NT2/D1 (cell line): ENCODE results near the gene MANEA.

Experiments
- YY1 ChIP-seq: IDR thresholded peaks from 2 replicates; pipeline ENCODE4 v1.6.1; 2011; ENCODE audit not compliant: insufficient read length, insufficient read depth
- ZNF274 ChIP-seq: IDR thresholded peaks from 2 replicates; pipeline ENCODE4 v1.6.1; 2011; ENCODE audit warnings: mild to moderate bottlenecking, low read depth, low read length

GRCh38 chr6:95599706-95600105 lies 22.4 kb downstream of the MANEA start:
- TF ChIP-seq ZNF274 = no peak
- no peak for TF ChIP-seq YY1
